Panc1 (cell line): ENCODE results near the gene SLC10A4.
A peak's percentile ranks its signal among the peaks of the same experiment; 100 is the strongest.

Source experiments
- POLR2AphosphoS5 ChIP-seq: IDR thresholded peaks from 2 replicates; pipeline ENCODE4 v1.6.1; 2012; ENCODE audit warnings: mild to moderate bottlenecking, low read depth, low read length, moderate library complexity
- TCF7L2 ChIP-seq: IDR thresholded peaks from 2 replicates; pipeline ENCODE4 v1.6.1; 2011; ENCODE audit warnings: mild to moderate bottlenecking, low read depth, low read length, inconsistent platforms
- TF ChIP-seq, protein P1 (sequence below): fragments of 450-650 bp; IDR thresholded peaks from 2 replicates; pipeline ENCODE4 v1.5.1; 2017; ENCODE audit warnings: mild to moderate bottlenecking
- TF ChIP-seq, protein P2 (sequence below), 2 experiments: IDR thresholded peaks; 2 replicates each; pipeline ENCODE4 v1.6.1; 2011 to 2012; ENCODE audit warnings: low read depth in 2 of 2, control low read depth in 1 of 2, low read length in 1 of 2, mild to moderate bottlenecking in 1 of 2, moderate library complexity in 1 of 2; ENCODE audit not compliant: insufficient read depth in 1 of 2

DNA sequence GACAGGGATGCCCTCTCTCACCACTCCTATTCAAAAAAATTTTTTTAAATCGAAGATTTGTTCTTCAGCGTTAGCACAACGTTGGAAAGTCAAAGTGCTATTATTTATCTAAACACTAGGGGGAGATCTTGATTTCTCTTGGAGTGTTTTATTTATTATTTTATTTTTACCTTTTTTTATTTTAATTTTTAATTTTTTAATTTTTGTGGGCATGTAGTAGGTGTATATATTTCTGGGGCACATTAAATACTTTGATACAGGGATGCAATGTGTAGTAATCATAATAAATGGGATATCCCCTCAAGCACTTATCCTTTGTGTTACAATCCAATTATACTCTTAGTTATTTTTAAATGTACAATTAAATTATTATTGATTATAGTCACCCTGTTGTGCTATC, 37.4 kb upstream of the SLC10A4 start:
- TF ChIP-seq, protein P1, sequence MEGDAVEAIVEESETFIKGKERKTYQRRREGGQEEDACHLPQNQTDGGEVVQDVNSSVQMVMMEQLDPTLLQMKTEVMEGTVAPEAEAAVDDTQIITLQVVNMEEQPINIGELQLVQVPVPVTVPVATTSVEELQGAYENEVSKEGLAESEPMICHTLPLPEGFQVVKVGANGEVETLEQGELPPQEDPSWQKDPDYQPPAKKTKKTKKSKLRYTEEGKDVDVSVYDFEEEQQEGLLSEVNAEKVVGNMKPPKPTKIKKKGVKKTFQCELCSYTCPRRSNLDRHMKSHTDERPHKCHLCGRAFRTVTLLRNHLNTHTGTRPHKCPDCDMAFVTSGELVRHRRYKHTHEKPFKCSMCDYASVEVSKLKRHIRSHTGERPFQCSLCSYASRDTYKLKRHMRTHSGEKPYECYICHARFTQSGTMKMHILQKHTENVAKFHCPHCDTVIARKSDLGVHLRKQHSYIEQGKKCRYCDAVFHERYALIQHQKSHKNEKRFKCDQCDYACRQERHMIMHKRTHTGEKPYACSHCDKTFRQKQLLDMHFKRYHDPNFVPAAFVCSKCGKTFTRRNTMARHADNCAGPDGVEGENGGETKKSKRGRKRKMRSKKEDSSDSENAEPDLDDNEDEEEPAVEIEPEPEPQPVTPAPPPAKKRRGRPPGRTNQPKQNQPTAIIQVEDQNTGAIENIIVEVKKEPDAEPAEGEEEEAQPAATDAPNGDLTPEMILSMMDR: peak; percentile 56; the same call in 1 of the 2 replicates
- TF ChIP-seq POLR2AphosphoS5 (no peak), TCF7L2 (no peak)
- TF ChIP-seq, protein P2, sequence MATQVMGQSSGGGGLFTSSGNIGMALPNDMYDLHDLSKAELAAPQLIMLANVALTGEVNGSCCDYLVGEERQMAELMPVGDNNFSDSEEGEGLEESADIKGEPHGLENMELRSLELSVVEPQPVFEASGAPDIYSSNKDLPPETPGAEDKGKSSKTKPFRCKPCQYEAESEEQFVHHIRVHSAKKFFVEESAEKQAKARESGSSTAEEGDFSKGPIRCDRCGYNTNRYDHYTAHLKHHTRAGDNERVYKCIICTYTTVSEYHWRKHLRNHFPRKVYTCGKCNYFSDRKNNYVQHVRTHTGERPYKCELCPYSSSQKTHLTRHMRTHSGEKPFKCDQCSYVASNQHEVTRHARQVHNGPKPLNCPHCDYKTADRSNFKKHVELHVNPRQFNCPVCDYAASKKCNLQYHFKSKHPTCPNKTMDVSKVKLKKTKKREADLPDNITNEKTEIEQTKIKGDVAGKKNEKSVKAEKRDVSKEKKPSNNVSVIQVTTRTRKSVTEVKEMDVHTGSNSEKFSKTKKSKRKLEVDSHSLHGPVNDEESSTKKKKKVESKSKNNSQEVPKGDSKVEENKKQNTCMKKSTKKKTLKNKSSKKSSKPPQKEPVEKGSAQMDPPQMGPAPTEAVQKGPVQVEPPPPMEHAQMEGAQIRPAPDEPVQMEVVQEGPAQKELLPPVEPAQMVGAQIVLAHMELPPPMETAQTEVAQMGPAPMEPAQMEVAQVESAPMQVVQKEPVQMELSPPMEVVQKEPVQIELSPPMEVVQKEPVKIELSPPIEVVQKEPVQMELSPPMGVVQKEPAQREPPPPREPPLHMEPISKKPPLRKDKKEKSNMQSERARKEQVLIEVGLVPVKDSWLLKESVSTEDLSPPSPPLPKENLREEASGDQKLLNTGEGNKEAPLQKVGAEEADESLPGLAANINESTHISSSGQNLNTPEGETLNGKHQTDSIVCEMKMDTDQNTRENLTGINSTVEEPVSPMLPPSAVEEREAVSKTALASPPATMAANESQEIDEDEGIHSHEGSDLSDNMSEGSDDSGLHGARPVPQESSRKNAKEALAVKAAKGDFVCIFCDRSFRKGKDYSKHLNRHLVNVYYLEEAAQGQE (IDR thresholded peaks at IDR 0.05; ENCODE audit: insufficient read depth in 1 of 2, low read depth in 2 of 2, low read length in 1 of 2): no peak
